NCI-H2171 treated with DMSO at 0.1 percent for 48 hours (cell line): ENCODE results near the gene TFPT.
A peak's percentile ranks its signal among the peaks of the same experiment; 100 is the strongest.
"Not testable (repeated sequence)": the region's sequence is repeated elsewhere in the genome, so short reads cannot be mapped to it uniquely, and the experiment has no call there.

Experiments
- DNase-seq: peaks from one replicate; lab custom pipeline; 2025; lab: John Stamatoyannopoulos, UW

Gene TFPT

GRCh38 chr19:54114340-54115108, 933 bp downstream of the TFPT start:
- peak; percentile 51 for DNase-seq

GRCh38 chr19:54109651-54110050, 5.8 kb downstream of the TFPT start:
- DNase-seq = no peak

- no peak for DNase-seq
These were observed 7.0 kb downstream of the TFPT start for GRCh38 chr19:54108496-54108895.

GRCh38 chr19:54107876-54108490, 7.5 kb downstream of the TFPT start:
- no peak for DNase-seq

GRCh38 chr19:54106716-54107115, 8.7 kb downstream of the TFPT start:
- DNase-seq = no peak

- no peak for DNase-seq
These were observed 9.7 kb downstream of the TFPT start for GRCh38 chr19:54105796-54106195.

GRCh38 chr19:54104998-54105715, 10.3 kb downstream of the TFPT start:
- no peak for DNase-seq

- DNase-seq = peak; percentile 94
These were observed 12.9 kb downstream of the TFPT start, which contains the start of gene NDUFA3 for GRCh38 chr19:54102421-54103169. NDUFA3 (plus strand) TSS chr19:54102855; CDS start chr19:54102879, 24 bp downstream.

- DNase-seq = no peak
These were observed 14.9 kb downstream of the TFPT start, which contains the start of gene OSCAR for GRCh38 chr19:54100561-54100960. OSCAR (minus strand) TSS chr19:54100803; CDS start chr19:54100792, 11 bp downstream.

GRCh38 chr19:54099903-54100255, 15.6 kb downstream of the TFPT start:
- not testable (repeated sequence) for DNase-seq

- DNase-seq = no peak
These were observed 16.1 kb downstream of the TFPT start for GRCh38 chr19:54099190-54099902.

GRCh38 chr19:54096617-54097106, 18.8 kb downstream of the TFPT start:
- DNase-seq = no peak

- DNase-seq = peak; percentile 2
These were observed 19.4 kb downstream of the TFPT start for GRCh38 chr19:54095859-54096616.

- no peak for DNase-seq
These were observed 20.2 kb downstream of the TFPT start for GRCh38 chr19:54095136-54095858.

GRCh38 chr19:54094426-54095000, 20.9 kb downstream of the TFPT start:
- no peak for DNase-seq

GRCh38 chr19:54084410-54084809, 31.0 kb downstream of the TFPT start:
- no peak for DNase-seq

GRCh38 chr19:54081032-54081431, 34.4 kb downstream of the TFPT start, which contains the start of gene TARM1:
TARM1 (minus strand) TSS chr19:54081365; CDS start chr19:54081340, 25 bp downstream.
- DNase-seq = no peak

- no peak for DNase-seq
These were observed 38.1 kb downstream of the TFPT start for GRCh38 chr19:54077334-54077733.

GRCh38 chr19:54074851-54075250, 40.6 kb downstream of the TFPT start:
- DNase-seq = no peak
